DMS 273 (cell line): ENCODE data around the gene B3GALT5.
A peak's percentile ranks its signal among the peaks of the same experiment; 100 is the strongest.

Experiments
- DNase-seq: peaks from one replicate; lab custom pipeline; 2025; ENCODE audit not compliant: unreplicated experiment; lab: John Stamatoyannopoulos, UW

The B3GALT5 gene

GRCh38 chr21:39602793-39603192 lies 9.9 kb upstream of the B3GALT5 start:
- DNase-seq, result no peak

DNA sequence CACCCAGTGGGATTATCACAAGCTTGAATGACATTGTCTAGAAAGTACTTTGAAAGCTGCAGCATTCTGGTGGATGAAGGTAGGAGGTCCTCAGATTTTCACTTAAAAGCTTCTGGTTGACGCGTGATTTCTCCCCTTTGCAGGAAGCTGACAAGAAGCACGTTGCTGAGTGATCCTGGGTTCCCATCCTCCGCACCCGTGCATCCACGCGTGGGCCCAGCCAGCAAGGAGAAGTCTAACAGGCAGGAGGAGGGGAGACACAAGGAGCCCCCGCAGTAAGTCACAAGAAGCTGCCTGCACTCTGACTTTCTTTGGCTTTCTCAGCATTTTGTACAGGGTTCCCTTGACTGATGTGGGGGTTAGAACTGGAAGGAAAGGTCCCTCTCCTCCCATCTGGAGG lies 7.8 kb upstream of the B3GALT5 start:
- DNase-seq, result no peak

- DNase-seq, result no peak
These were observed 2.0 kb upstream of the B3GALT5 start for GRCh38 chr21:39610703-39611102.

- peak; percentile 26 for DNase-seq
These were observed 1.1 kb upstream of the B3GALT5 start for GRCh38 chr21:39611551-39612190.

DNA sequence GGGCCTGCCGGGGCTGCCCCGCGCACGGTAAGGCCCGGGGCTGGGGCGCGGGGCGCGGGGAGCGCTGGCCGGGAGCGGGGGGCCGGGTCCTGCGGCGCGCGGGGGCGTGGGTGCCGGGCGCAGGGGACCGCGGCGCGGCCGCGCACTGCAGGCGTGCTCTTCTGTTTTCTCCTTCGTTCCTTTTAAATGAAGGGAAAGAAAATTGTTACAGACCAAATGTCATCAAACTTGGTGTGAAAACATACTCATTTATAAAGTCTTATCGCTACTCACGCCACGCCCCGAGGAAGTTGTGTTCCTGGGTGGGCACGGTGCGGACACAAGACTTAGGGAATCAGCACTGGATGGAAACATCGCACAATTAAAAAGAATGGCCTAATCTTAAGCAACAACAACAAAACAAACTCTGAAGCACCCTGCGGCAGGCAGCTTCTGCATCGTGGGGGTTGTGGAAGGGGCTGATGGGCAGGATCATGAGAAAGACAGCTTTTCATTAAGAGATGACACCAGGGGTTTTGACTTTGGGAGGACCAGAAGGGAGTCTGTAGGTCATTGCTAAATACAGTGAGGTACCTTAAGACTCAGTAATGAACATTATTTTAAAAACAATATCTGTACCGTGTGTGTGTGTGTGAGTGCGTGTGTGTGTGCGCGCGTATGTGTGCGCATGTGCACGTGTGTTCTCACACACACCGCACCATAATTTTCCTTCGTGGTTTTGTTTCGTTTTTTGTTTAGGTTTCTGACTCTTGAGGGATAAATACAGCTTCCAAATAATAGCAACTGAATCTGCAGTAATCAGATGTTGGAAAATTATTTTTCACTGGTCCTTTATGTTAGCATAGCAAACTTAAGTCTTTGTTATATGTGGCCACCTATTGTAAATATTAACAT lies 548 bp downstream of the B3GALT5 start:
- no peak for DNase-seq

DNA sequence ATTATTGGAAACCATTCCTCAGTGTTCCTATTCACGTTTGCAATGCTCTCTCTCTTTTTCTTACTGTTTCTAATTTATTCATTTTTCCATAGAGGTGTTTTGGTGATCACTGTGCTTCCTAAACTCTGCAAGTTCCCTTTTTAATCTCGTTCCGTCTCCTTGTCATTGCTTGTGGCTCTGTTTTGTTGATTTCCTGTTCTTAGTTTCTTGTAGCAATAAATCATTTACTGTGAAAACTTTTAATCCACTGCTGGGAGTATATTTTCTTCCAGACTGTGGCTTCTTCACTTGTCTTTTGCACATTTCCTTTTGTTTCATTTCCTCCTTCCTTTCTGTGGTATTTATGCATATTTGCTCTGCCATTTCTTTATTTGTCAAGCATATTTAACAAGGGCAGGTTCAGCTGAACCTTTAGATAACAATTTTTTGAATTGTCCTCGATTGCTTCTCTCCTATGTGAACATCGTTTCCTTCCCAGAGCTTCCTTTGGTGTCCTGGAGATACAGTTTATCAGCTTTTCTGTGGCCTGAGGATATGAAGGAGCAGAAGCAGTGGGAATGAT lies 3.6 kb downstream of the B3GALT5 start:
- DNase-seq, result no peak

DNA sequence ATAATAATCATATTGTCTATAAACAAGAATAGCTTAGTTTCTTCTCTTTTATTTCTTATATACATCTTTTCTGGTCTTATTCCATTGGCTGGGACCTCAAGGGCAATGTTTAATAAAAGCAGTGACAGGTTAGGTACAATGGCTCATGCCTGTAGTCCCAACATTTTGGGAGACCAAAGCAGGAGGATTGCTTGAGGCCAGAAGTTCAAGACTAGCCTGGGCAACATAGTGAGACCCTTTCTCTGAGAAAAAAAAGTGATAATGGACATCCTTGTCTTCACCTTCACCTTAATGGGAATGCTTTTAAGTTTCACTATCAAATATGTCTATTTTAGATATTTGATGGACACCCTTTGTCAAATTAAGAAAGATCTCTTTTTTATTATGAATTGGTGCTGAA lies 8.1 kb downstream of the B3GALT5 start:
- no peak for DNase-seq

DNA sequence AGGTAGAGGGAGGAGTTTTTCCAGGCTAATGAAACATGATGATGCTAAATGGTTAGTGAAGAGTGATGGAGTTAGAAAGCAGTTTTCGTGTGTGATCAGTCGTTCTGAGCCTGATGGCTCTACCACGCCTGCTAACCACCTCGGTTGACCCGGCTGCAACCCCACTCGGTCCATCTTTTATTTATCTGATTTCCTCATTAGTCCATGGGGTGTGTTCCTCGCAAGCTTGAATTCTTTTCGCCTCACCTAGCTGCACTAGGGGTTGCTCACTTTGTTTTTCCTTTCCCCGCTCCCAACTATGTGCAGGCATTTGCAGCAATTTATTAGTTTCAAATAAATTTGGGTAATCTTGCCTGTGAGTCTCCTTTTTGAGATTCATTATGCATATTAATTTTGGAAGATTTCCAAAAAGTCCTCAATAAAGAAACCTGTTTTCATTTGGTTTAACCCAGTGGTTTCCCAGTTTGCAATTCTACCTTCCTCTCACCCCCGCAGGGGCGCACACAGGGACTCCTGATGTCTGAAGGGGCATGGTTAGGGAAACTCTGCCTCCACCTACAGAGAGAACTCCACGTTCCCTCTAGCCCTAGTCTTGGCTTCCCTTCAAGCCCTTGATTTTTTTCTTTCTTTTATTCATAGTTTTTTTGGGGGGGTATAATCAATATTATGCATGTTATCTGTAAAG lies 12.6 kb downstream of the B3GALT5 start:
- no peak for DNase-seq

DNA sequence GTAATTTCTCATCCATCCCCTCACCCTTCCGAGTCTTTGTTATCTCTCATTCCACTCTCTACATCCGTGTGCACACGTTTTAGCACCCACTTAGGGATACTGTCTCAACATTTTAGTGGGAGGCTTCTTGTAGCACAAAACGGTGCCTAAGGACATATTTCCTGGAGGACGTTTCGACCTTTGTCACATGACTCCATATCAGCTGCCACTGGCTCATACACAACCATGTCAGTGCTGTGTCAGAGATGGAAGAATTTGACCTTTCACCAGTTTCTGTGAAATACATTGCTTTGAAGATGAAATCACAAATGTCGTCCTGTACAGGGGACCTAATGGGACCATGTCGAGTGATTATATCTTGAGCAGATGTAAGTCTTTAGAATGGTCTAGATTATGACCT lies 15.6 kb downstream of the B3GALT5 start:
- no peak for DNase-seq

DNA sequence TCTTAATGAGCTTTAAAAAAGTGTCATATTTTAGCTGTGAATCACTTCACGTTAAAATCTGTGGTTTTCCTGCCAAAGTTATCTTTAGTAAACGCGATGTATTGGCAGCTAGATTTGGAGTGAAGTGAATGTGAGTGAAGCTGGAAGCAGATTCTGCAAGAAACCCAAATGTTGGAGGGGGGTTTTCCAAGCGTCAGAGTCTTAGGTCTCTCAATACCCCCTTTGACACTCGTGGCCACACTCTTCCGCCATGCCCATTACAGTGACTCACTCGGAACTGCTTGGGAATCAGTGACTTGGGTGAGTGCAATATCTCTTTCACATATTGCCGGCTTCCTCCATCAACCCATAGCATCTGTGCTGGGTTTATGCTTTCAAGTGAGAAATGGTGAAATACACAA lies 17.5 kb downstream of the B3GALT5 start:
- no peak for DNase-seq

GRCh38 chr21:39630827-39631226 lies 18.1 kb downstream of the B3GALT5 start:
- DNase-seq, result peak; percentile 11

DNA sequence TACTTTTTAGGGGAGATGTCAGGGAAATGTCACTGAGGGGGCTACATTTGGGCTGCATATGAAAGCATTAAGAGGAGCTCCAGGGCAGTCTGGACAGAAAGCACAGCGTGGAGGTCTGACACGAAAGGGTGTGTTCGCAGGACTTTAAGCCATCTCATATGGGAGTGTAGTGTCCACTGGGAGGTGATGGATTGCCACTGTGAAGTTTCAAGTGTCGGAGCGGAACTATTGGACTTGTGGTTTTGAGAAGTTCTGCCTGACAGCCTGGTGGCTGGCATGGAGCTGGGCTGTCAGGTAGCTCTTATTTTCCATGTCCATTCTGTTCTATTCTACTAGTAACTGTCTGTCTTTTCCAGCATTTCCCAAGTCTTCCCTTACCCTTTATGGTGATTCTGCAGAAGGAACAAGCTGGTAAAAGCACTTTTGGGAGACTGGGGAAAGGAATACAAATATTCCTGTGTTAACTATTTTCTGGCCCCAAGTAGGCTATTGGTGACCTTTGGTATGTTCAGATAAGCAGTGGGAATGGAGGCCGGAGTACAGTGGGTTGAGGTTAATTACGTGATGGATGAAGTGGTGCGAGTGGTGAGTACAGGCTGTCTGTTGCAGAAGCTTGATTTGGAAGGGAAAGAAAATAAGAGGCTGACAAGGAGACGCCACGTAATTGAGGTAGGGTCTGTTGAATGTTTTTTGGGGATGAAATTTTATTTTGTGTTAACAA lies 19.3 kb downstream of the B3GALT5 start:
- DNase-seq, result no peak

GRCh38 chr21:39632796-39633442 lies 20.2 kb downstream of the B3GALT5 start:
- no peak for DNase-seq

GRCh38 chr21:39633770-39634181 lies 21.0 kb downstream of the B3GALT5 start:
- DNase-seq, result no peak

DNA sequence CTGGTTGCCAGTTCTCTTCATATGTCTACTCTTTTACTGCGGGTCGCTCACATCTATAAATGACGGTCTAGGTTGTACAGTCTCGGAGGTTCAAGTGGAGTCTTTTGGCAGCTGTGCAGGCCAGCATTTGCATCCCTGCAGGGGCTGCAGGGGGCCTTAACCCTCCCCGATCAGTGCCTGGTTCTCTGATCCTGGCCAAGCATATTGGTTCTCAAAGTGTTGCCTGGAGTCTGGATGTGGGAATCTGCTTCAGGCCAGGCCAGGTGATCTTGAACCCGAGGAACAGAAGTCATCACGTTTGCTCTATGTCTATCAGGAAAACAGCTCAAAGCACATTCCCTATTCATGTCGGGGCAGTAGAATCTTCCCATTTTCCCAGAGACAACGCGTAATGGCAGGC lies 21.8 kb downstream of the B3GALT5 start:
- no peak for DNase-seq

DNA sequence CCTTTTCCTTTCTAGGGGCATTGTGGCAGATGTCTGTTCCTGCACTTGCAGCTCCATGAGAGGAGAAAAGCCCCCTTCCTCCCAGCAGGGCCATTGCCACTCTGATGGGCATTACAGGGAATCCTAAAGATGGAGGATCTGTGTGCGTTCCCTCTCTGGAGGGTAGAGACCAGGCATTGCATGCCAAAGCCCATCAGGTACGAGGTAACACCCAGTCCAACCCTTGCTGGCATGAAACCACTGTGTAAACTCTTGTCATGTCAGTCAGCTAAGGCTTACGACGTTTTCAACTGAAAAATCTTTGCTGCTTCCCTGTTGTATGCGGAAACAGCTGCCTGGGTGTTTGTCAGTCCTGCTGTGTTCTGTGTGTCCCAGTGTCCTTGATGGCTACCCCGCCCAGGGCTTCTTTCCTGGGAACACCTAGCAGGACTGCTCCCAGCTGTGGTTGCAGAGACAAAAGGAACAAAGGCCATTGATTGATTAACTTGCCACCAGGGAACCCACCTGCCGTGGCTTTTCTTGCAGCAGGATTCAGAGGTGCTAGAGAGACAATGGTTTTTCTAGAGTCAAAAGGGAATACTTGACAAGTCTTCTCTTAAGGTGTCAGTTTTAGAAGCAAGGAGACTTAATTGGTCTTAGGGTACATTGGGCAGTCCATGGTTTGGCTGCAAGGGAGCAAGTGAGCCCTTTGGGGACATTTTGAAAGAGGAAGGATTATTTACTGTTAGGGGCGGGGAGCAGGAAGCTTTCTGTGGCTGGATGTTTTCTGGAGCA lies 24.6 kb downstream of the B3GALT5 start:
- no peak for DNase-seq

GRCh38 chr21:39637971-39638240 lies 25.2 kb downstream of the B3GALT5 start:
- DNase-seq, result no peak

- peak; percentile 40 for DNase-seq
These were observed 25.5 kb downstream of the B3GALT5 start for GRCh38 chr21:39638281-39638680.

DNA sequence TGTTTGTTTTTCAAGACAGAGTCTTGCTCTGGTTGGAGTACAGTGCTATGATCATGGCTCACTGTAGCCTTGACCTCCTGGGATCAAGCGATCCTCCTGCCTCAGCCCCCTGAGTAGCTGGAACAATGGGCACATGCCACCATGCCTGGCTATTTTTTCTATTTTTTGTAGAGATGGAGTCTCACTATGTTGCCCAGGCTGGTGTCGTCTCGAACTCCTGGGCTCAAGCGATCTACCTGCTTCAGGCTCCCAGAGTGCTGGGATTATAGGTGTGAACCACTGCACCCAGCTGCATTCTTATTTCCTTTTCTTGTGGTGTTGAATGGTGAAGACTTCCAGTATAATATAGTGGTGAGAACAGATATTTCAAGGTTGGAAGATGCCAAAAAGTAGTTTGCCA lies 28.0 kb downstream of the B3GALT5 start:
- no peak for DNase-seq
